SJSA1 (cell line): ENCODE results near the gene UTY. TPM values are rescaled to one million over a fixed set of nuclear protein-coding genes. Genes with fewer than 3 reads are reported as not detected.

ENCODE experiments used
- DNase-seq, 2 experiments: peaks; one replicate each; pipeline ENCODE4 v3.0.0-alpha.2; 2015 to 2020; ENCODE audit warnings: low spot score in 2 of 2, low read depth in 1 of 2
- H3K27ac ChIP-seq: fragments of 250-450 bp; sonication (Bioruptor Pico); 2 replicates; pipeline ENCODE4 v1.5.1; 2020; ENCODE audit warnings: mild to moderate bottlenecking, moderate library complexity
- H3K27me3 ChIP-seq: fragments of 250-450 bp; sonication (Bioruptor Pico); replicated peaks from 2 replicates; pipeline ENCODE4 v1.5.1; 2020; ENCODE audit warnings: mild to moderate bottlenecking, moderate library complexity
- H3K36me3 ChIP-seq: fragments of 250-450 bp; sonication (Bioruptor Pico); 2 replicates; pipeline ENCODE4 v1.5.1; 2020; ENCODE audit warnings: mild to moderate bottlenecking
- H3K4me1 ChIP-seq: fragments of 250-450 bp; sonication (Bioruptor Pico); replicated peaks from 2 replicates; pipeline ENCODE4 v1.6.1; 2021; ENCODE audit warnings: mild to moderate bottlenecking
- H3K4me3 ChIP-seq: fragments of 250-450 bp; sonication (Bioruptor Pico); 2 replicates; pipeline ENCODE4 v1.5.1; 2020; ENCODE audit warnings: mild to moderate bottlenecking
- H3K9me3 ChIP-seq: fragments of 250-450 bp; sonication (Bioruptor Pico); replicated peaks from 2 replicates; pipeline ENCODE4 v1.5.1; 2020; ENCODE audit warnings: mild to moderate bottlenecking
- total RNA-seq: library from RNA; depleted of rRNA; stranded (reverse); fragments of >200 nt; shearing (Covaris generic); gene quantifications from 2 replicates; pipeline ENCODE4 v1.2.3, GENCODE V29; 2014

Gene UTY
- total RNA-seq, 1 experiment from 2014 or later = not detected

GRCh38 chrY:13363641-13364040 is 116.2 kb downstream of the UTY start:
- Histone ChIP-seq H3K9me3 (no peaks in the 10 kb centered on the region), H3K4me1 (no peaks in the 10 kb centered on the region), H3K36me3 (no peaks in the 10 kb centered on the region), H3K4me3 (no peak overlapping the region), H3K27ac (no peak overlapping the region), H3K27me3 (no peaks in the 10 kb centered on the region)
- DNase-seq = no peak

- H3K36me3 ChIP-seq = no peaks in the 10 kb centered on the region
- no peaks in the 10 kb centered on the region for H3K27me3 ChIP-seq
- DNase-seq = no peak
- H3K9me3 ChIP-seq = no peaks in the 10 kb centered on the region
- H3K4me1 ChIP-seq = no peaks in the 10 kb centered on the region
- no peak overlapping the region for H3K4me3 ChIP-seq
- no peak overlapping the region for H3K27ac ChIP-seq
These were observed 117.2 kb downstream of the UTY start for GRCh38 chrY:13362662-13363061.

DNA sequence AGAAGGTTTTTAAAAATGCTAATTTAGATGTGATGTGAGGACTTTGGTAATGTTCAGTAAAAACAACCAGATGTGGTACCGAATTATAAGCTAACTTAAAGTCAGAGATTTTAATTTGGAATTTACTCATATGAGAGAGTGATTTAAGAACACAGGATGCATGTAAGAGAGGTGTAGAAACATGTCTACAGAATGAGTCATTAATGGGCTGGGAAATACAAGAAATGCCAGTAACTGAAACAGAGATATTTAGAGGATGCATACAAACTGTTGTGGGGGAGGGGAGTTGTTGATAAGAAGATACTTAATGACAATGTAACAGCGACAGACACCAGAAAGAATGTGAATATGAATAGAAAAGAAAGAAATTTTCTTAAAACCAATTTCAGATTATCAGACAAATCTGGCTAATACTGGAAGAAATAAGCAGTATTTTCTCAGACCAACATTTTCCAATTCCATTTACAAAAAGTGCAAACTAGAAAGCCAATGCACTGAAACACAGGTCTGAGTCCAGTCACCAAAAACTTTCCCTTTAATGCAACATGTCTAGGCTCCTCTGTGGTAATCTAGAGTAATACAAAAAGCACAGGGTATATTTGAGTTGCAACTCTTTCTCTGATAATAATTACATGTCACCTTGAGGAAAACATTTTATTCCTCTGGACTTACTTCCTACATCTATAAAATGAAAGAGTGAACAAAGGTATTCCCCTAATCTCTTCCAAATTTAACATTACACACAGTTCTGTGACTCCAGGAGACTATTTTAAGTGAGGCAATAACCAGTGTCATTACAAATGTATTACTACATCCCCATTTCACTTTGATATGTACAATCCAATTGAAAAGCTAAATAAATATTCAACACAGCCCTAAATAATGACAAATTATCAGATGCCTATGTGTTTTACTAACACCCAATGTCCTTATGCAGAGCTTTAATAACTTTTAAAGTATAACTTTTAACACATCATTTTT is 117.9 kb downstream of the UTY start:
- H3K36me3 ChIP-seq = no peaks in the 10 kb centered on the region
- H3K9me3 ChIP-seq = no peaks in the 10 kb centered on the region
- no peaks in the 10 kb centered on the region for H3K27me3 ChIP-seq
- no peak for DNase-seq
- no peak overlapping the region for H3K27ac ChIP-seq
- no peaks in the 10 kb centered on the region for H3K4me1 ChIP-seq
- H3K4me3 ChIP-seq = no peak overlapping the region

- Histone ChIP-seq H3K27me3 (no peaks in the 10 kb centered on the region), H3K4me3 (no peak overlapping the region), H3K36me3 (no peaks in the 10 kb centered on the region), H3K4me1 (no peaks in the 10 kb centered on the region), H3K9me3 (no peaks in the 10 kb centered on the region), H3K27ac (no peak overlapping the region)
- DNase-seq = no peak
These were observed 128.4 kb downstream of the UTY start for GRCh38 chrY:13351443-13351842.

DNA sequence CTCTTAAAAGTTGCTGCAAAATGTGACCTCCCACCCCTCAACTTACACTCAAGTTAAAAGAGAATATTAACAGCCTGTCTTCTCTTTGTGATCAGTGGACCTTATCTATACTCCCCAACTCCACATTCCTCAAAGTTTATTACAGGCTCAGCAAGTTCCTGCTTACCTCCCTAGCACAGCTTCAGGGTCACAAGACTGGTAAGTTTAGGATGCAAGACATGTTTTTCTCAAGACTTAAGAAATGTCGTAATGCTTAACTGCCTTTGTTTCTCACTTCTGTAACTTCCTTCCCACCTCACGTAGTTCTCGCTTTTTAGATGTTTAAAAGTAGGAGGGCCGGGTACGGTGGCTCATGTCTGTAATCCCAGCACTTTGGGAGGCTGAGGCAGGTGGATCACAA is 132.7 kb downstream of the UTY start:
- H3K27ac ChIP-seq = no peak overlapping the region
- no peaks in the 10 kb centered on the region for H3K9me3 ChIP-seq
- DNase-seq = no peak
- H3K4me3 ChIP-seq = no peak overlapping the region
- no peaks in the 10 kb centered on the region for H3K27me3 ChIP-seq
- H3K36me3 ChIP-seq = no peaks in the 10 kb centered on the region
- H3K4me1 ChIP-seq = no peaks in the 10 kb centered on the region

DNA sequence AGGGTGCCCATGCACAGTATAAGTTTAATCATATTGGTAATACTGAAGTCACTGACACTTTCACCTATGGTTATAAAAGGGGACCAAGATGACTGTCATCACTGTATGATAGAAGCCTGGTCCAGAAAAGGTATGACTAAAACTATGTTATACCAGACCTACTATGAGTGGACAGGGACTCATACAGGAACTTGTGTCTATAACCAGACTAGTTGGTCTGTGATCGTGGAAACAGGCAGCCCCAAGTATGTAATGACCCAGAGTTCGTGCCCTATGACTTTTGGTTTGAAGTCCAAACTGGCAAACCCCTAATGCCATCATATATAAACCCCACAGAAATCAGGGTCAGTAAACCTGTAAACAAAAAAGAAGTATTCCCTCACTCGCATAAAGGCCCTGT is 134.3 kb downstream of the UTY start:
- Histone ChIP-seq H3K9me3 (no peaks in the 10 kb centered on the region), H3K4me1 (no peaks in the 10 kb centered on the region), H3K27ac (no peak overlapping the region), H3K36me3 (no peaks in the 10 kb centered on the region), H3K27me3 (no peaks in the 10 kb centered on the region), H3K4me3 (no peak overlapping the region)
- no peak for DNase-seq

GRCh38 chrY:13343307-13343946 is 136.4 kb downstream of the UTY start:
- Histone ChIP-seq H3K4me3 (no peak overlapping the region), H3K27me3 (no peaks in the 10 kb centered on the region), H3K27ac (no peak overlapping the region), H3K4me1 (no peaks in the 10 kb centered on the region), H3K36me3 (no peaks in the 10 kb centered on the region), H3K9me3 (no peaks in the 10 kb centered on the region)
- DNase-seq = peak in 1 of 2 experiments; percentile 1

DNA sequence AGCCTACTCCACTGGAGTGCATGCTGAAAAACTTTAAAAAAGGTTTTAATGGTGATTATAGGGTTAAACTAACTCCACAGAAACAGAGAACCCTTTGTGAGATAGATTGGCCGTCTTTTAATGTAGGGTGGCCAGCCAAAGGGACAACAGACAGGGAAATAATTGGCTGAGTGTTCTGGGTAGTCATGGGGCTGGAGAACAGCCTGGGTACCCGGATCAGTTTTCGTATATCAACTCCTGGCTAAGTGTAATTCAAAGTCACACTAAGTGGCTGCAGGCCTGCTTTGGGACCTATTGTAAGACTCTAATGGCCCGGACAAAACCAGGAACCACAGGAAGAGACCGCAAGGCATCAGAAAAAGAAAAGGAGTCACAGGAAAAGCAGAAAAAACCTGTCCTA is 139.9 kb downstream of the UTY start:
- no peak overlapping the region for H3K27ac ChIP-seq
- H3K36me3 ChIP-seq = no peaks in the 10 kb centered on the region
- DNase-seq = no peak
- no peak overlapping the region for H3K4me3 ChIP-seq
- no peaks in the 10 kb centered on the region for H3K4me1 ChIP-seq
- no peaks in the 10 kb centered on the region for H3K9me3 ChIP-seq
- H3K27me3 ChIP-seq = no peaks in the 10 kb centered on the region

DNA sequence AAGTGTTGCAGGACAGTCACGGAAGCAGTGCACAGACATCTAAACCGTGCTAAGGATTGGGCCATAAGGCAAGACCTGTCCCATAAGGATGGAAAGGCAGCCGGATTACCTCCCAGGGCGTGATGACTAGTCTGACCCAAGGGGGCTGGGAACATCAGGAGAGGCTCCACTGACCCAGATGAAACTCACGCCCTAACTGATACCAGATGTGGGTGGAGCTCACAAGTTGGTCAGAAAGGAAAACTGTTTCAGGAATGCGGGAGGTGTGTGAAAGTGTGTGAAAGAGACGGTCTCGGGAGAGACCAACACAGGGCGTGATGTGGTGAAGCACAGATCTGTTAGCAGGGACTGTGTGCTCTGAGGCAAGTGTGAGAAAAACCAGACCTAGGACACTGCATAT is 140.5 kb downstream of the UTY start:
- Histone ChIP-seq H3K27me3 (no peaks in the 10 kb centered on the region), H3K36me3 (no peaks in the 10 kb centered on the region)
- no peak for DNase-seq

GRCh38 chrY:13338711-13339110 is 141.1 kb downstream of the UTY start:
- H3K27ac ChIP-seq = no peak overlapping the region
- H3K27me3 ChIP-seq = no peaks in the 10 kb centered on the region
- no peak for DNase-seq
- H3K4me1 ChIP-seq = no peaks in the 10 kb centered on the region
- no peaks in the 10 kb centered on the region for H3K9me3 ChIP-seq
- H3K4me3 ChIP-seq = no peak overlapping the region
- H3K36me3 ChIP-seq = no peaks in the 10 kb centered on the region

More for the DNA sequence above, 140.5 kb downstream of the UTY start:
- H3K4me1 ChIP-seq = no peaks in the 10 kb centered on the region
- no peak overlapping the region for H3K27ac ChIP-seq
- no peak overlapping the region for H3K4me3 ChIP-seq
- no peaks in the 10 kb centered on the region for H3K9me3 ChIP-seq

- Histone ChIP-seq H3K4me1 (no peaks in the 10 kb centered on the region), H3K4me3 (no peak overlapping the region), H3K27ac (no peak overlapping the region), H3K9me3 (no peaks in the 10 kb centered on the region), H3K27me3 (no peaks in the 10 kb centered on the region), H3K36me3 (no peaks in the 10 kb centered on the region)
- DNase-seq = no peak
These were observed 141.9 kb downstream of the UTY start for GRCh38 chrY:13337934-13338333.

GRCh38 chrY:13333791-13334190 is 146.0 kb downstream of the UTY start:
- no peaks in the 10 kb centered on the region for H3K36me3 ChIP-seq
- H3K4me1 ChIP-seq = no peaks in the 10 kb centered on the region
- H3K4me3 ChIP-seq = no peak overlapping the region
- H3K27me3 ChIP-seq = no peaks in the 10 kb centered on the region
- no peaks in the 10 kb centered on the region for H3K9me3 ChIP-seq
- DNase-seq = no peak
- H3K27ac ChIP-seq = no peak overlapping the region

DNA sequence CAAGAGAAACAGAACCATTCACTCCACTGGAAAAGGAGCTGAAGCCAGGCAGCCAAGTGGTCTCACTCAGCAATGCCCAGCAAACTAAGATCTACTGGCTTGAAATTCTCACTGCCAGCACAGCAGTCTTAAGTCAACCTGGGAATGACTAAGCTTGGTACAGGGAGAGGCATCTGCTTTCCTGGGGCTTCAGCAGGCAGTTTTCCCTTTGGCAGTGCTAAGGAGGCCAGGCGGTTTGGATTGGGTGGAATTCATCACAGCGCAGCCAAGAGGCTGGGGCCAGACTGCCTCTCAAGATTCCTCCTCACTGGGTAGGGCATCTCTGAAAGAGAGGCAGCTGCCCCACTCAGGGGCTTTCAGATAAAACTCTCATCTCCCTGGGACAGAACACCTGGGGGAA is 149.2 kb downstream of the UTY start:
- H3K27ac ChIP-seq = no peak overlapping the region
- no peaks in the 10 kb centered on the region for H3K4me1 ChIP-seq
- no peak overlapping the region for H3K4me3 ChIP-seq
- H3K9me3 ChIP-seq = no peaks in the 10 kb centered on the region
- no peak for DNase-seq
- H3K36me3 ChIP-seq = no peaks in the 10 kb centered on the region
- no peaks in the 10 kb centered on the region for H3K27me3 ChIP-seq

- Histone ChIP-seq H3K9me3 (no peaks in the 10 kb centered on the region), H3K36me3 (no peaks in the 10 kb centered on the region)
These were observed 166.9 kb downstream of the UTY start for GRCh38 chrY:13312966-13313365.

More at GRCh38 chrY:13312966-13313365, 166.9 kb downstream of the UTY start:
- Histone ChIP-seq H3K4me1 (no peaks in the 10 kb centered on the region), H3K27ac (no peak overlapping the region), H3K27me3 (no peaks in the 10 kb centered on the region), H3K4me3 (no peak overlapping the region)
- DNase-seq = no peak
